GM18870 (cell line): ENCODE measurements around the gene SPON1.
"Not testable (repeated sequence)": the region's sequence is repeated elsewhere in the genome, so short reads cannot be mapped to it uniquely, and the experiment has no call there.

Source experiments
- ATAC-seq: cut with Tn5 transposase; IDR thresholded peaks from one replicate; pipeline ENCODE4 v1.9.1; 2021; ENCODE audit warnings: moderate library complexity; ENCODE audit not compliant: unreplicated experiment

Gene SPON1

DNA sequence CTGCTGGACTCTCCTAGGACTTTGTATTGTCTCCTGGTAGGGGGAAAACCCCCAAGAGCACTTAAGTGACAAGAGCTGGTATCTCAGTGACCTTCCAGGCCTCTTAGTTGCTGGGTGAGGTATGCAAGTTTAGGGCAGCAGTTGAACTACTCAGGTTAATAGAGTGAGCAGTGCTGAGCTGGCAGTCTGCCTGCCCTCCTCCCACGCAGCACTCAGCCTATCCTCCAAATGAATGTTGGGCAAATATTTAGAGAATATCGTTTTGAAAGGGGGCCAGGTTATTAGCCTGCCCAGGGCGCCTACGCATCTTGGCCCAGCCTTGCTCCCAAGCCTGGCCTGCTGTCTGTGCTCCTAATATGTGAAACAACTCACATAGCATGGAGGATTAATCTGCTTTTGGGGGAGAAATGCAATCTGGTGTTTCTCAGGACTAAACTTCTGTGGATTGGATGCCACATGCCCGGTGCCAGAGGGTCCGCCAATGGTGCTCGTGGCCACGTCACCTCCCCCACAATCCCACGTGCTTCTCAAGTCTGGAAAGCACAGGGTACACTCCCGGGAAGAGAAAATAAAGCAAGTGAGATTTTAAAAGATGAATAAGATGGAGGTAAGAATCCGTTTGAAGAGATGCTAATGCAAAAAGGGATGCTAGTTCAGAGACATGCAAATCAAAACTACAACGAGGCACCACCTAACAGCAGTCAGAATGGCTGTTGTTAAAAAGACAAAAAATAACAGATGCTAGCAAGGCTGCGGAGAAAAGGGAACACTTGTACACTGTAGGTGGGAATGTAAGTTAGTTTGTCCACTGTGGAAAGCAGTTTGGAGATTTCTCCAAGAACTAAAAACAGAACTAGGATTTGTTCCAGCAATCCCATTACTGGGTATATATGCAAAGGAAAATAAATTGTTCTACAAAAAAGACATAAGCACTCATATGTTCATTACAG lies 67.7 kb downstream of the SPON1 start:
- ATAC-seq: no peak

DNA sequence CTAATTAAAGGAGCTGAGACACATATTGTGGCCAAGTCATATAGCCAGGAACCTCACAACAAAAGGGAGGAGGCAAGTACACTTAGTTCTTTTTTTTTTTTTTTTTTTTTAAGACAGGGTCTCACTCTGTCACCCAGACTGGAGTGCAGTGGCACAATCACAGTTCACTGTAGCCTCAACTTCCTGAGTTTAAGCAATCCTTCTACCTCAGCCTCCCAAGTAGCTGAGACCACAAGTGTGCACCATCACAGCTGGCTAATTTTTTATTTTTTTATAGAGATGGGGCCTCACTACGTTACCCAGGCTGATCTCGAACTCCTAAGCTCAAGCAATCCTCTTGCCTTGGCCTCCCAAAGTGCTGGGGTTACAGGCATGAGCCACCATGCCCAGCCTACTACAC lies 73.0 kb downstream of the SPON1 start:
- not testable (repeated sequence) for ATAC-seq

DNA sequence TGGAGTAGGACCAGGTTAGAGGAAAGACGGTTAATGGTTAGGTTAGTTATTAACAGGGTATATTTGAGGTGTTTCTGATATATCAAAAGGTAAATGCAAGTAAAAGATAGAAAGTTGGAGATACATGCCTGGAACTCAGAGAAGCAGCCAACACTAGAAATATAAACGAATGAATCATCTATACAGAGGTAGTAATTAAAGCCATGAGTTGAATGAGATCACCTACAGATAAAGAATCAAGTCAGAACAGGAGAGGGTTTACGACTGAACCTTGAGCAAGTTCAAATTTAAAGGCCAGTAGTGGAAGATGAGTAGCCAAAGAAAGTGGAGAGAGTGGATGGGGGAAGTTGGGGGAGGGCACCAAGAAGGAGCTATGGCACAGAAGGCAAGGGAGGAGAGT lies 73.9 kb downstream of the SPON1 start:
- no peak for ATAC-seq

DNA sequence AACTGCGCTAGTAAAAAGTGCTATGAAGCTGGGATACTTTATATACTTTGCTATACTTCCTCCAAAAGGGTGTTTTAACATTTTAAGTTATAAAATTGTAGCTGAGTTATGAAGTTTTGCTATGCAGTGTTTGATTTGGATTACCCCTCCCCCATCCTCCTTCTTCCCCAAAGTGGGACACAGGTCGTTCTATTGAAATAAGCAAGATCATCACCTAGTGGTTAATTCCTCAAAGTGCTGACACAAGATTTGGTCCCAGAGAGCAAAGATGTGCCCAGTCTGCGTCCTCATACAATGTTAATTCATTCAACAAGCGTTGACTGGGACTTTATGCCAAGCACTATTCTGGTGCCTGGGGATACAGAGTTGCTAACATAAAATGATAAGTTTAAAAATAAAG lies 78.5 kb downstream of the SPON1 start:
- ATAC-seq: no peak

DNA sequence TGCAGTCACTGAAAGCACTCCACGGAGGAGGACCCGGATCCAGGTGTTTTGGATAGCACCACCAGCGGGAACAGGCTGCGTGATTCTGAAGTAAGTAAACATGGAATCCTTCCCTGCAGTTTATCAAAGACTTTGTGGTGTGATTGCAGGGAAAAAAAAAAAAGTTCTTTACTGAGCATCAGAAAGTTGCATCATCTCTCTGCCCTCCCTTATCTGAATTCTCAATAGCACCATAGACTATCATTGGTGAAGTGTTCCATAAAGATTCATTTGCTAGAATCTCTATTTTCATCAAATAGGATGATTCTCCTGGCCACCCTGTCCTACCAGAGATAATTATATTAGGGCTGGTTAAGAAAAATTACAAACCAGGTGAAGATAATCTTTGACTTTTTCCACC lies 79.0 kb downstream of the SPON1 start:
- no peak for ATAC-seq

DNA sequence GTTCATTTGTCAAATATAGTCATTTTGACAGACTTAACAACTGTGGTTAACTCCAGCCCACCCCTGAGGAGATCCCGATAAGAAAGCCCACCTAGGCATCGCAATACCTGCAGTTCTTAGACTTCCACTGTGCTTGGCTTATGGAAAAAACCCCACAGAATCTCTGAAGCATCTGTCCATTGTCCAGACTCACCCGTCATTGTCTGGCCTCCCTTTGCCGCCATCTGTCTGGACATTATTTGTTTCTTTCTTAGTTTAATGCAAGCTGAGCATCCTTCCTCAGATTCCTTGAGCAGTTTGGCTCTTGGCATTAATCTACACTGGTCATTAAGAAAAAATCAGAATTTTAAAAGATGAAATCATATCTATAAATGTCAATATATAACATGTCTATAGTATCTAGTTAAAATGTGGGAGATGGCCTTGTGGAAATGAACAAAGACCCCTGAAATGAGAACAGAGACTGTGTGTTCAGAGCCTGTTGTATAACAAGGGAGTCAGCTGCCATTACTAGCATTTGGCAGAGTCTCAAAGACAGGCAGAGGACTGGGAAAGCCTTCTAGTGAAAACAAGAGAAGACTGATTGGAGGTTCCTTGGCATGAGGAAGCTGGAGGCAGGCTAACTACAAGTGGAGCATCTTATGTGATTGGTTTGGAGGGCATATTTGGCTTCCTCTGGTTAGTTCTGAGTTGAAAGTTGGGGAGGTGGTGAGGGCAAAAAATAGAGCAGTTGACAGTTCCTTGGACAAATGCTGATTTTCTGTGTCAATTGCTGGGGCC lies 80.4 kb downstream of the SPON1 start:
- ATAC-seq: no peak

DNA sequence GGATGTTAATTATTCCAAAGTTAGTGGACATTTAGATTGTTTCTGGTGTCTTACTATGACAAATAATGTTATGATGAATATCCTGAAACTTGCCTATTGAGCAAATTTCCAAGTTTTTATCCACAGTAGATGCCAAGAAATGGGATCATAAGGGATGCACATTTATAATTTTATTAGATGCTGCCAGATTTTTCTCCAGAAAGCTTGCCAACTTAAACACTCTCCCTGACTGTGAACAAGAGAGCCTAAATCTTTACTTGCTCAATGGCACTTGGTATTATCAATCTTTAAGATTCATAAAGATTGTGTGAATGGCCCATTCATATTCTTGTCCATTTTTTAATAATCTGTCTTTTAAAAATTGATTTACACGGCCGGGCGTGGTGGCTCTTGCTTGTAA lies 82.4 kb downstream of the SPON1 start:
- ATAC-seq: no peak

DNA sequence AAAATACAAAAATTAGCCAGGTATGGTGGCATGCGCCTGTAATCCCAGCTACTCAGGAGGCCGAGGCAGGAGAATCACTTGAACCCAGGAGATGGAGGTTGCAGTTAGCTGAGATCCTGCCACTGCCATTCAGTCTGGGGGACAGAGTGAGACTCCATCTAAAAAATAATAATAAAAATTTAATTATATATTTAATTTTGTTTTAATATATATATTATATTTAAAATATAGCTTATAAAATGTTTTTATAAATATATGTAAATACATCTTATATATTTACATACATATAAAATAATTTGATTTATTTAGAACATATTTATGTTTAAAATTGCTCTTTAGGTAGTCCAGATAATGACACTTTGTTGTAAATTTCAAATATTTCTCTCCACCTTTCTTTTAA lies 82.9 kb downstream of the SPON1 start:
- no peak for ATAC-seq

DNA sequence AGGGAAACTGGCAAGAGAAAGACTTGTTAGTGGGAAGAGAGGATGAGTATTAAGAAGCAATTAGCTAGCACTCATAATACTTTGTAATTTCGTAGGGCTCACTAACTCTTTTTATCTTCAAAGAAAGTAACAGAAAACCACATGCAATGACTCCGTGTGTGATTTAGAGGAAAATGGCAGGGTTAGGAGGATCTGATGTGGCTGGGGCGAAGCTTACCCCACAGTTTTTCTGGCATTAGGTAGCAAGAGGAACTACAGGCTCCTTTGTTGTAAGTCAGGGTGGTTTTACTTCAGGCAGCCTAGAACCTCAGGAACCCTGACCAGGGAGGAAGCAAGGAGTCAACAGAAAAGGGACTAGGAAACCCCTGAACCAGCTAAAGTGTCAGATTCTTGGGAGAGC lies 89.7 kb downstream of the SPON1 start:
- no peak for ATAC-seq

DNA sequence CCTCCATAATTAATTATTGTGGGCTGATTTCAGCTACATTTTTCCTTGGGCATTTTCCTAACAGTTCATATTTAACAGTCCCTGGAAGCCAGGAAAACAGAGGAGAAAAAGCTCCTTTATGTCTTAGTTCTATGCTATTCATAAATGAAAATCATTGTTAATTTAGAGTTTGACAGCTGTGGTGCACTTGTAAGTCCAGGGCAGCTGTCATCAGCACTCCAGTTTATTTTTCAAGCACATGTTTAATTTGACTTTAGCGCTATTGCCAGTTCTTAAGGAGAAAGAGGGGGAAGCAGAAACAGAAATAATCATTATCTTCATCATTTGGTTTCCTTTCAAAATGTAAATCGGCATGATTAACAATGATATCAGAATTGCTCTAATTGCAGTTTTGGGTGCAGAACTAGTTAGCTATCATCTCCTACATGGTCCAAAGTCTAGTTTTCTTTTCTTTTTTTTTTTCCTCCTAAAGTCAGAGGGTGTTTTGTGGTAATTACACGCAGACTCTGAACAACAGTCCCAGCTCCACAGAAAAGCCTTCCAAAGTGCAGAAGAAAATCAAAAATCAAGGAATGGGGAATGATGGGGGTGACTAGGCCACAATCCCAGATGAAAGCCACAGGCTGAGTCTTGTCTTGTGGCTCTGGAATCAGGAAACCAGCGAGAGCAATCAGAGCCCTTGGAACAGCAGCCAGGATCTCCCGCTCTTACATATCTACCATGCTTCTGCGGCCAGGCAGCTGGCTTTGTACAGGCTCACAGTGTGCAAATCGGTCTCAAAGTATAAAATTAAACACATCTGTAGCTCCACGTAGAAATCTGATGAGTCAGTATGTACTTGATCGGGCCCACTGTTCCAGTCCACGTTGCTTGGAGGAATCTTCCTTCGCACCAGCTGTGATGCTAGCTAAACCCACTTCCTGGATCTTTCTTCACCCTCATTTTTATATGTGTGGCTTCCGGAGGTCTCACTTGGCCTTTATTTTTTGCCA lies 91.9 kb downstream of the SPON1 start:
- ATAC-seq: no peak

DNA sequence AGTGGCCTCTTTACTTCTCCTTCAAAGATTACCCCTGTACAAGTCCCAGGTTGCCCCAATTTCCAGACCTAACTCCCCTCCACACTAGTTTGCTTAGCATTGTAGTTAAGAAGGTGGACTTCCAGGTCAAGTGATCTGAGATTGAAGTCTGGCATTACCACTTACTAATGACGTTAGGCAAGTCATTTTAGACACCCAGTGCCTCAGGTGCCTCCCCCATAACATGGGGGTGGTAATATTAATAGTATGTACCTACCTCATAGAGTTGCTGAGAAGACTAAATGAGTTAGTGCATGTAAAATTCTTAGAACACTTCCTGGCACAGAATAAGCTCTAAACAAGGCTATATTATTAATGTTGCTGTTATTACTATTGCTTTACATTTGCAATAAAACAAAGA lies 93.4 kb downstream of the SPON1 start:
- ATAC-seq: no peak

DNA sequence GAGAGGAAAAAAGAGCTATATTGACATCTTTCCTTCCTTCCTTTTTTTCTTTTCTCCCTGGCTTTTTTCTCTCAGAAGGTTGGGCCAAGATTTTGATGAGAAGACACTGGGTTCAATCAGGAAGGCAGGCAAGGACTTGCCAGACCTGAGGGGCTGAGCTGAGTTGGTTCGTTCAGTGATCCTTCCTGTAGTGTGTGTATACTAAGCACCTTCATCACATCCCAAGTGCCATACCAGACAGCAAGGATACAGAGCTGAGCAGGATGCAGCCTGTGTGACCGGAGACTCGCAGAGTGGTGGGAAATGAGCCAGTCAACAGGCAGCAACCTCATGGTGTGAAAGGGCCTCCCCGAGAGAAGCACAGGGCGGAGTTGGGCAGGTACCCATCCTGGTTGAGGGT lies 95.5 kb downstream of the SPON1 start:
- no peak for ATAC-seq

DNA sequence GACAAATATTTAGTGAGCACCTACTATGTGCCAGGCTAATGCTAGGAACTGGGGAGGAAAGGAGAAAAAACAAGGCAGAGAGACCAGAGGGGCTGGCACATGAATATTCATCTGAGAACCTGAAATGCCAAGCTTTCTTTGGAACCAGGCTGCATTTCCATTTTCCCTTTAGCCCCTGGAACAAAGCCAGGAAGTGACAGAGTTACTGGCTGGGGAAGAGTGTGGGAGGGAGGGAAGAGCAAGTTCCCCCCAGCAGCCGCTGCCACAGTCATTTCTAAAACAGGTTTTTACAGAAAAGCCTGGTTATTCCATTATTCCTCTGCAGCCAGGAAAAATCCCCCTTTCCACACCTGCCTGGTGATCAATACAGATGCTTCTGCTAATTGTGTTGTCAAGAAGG lies 97.0 kb downstream of the SPON1 start:
- ATAC-seq: no peak

DNA sequence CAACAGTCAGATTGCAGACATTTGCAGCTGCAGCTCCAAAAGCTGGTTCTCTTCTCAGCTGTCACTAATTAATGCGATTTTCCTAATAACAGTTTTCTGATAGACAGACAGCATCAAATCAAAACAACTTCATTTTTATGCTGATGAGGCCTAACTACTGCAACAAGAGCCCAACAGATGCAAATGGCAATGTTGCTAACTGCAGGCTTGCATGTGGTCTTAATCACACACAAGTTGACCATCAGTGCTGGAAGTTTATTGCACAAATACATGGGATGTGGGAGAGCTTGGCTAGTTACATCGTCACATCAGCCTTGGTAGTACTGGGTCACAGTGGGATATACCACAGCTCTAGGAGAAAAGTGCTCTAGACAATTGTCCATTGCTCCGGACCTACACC lies 99.2 kb downstream of the SPON1 start:
- ATAC-seq: no peak

DNA sequence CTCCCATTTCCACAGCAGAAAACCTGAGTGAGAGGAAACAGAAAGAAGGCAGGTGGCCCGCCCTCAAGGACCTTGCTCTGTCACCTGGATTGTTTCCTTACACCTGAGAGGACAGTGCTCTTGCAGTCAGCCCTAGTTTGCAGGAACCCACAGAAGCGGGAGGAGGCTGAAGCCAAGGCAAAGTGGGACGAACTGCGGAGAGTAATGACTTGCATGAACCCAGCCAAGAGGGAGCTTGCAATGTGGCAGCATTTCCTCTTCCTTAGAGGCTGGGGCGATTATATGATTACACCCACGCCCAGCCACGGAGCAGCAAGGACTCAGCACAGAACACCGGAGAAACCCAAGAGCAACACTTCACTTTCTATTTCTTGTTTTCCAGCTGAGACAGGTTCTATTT lies 102.6 kb downstream of the SPON1 start:
- ATAC-seq: no peak

DNA sequence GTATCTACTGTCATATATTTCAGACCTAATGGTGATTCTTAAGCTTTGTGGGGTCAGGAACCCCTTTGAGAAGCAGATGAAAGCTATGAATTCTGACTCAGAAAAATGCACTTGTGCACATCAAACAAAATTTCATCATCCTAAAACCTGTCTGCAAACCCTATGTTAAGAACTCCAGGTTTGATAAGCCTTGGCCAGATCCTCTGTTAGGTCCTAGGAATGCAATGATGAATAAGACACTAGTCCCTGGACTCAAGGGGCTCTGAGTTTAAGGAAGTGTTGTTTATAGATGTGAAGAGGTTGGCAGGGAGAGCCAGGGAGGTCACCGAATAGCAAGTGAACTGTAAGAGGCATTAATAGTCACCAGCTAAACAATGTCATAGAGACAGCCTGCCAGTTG lies 103.2 kb downstream of the SPON1 start:
- no peak for ATAC-seq

DNA sequence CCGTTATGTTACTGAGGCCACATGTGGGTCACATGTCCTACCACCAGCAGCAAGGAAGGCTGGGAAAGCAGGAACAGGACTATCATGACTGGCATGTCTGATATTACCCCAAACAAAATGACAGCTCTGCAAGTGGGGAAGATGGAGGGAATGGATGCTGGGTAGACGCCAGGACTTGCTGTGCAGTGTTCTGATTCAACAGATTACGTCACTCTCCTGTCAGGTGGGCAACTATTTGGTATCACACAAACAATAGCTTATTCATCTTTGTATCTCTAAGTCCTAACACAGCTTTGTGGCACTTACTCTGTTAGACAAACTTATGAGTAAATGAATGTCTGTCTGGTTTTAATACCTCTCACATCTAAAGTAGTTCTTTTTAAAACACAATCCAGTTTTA lies 105.2 kb downstream of the SPON1 start:
- no peak for ATAC-seq

DNA sequence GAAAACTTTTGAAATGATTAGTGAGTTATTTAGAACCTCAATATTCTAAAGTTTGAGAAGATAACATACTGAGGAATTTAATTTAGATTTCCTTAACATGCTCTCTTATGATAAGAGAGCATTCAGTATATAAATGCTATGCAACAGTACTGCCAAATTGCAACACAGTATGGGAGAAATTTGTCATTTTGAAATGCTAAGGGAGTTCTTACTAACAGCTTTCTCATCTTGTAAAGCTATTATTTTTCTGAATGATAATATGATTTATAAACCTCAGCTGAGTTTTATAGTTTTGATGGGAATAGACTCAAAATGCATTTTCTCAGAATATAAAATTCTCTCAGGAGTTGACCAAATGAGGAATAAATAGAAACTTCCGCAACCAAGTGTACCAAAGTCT lies 108.4 kb downstream of the SPON1 start:
- ATAC-seq: no peak

DNA sequence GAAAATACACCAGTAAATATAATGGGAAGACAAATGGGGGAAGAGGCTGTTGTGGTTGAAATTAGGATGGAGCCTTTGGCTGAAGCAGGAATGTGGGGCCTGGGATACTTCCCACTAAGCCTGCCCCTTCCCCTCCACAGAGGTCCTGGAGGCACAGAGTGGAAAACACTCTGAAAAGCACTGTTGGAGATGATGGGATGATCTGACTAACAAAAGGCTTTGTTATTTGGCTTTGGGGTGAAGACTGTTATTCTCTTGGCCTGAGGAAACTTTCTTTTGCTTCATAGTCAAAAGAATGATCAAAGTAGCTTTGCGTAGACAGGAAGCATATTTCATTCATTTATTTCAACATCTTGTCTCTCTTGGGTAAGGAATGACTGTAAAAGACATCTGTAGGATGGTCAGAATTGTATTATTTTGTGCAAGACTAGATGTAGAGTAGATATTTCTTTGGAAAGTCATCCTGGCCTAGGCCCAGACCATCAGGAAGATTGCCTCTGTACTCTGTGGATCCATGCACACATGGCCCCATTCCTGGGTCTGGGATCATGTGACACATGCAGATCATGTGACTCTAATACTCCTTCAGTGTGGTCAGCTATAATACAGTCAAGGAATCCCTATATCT lies 111.4 kb downstream of the SPON1 start:
- ATAC-seq: no peak
